Adrenal gland (tissue), 5 donors: ENCODE results near the gene CRYGS.

Experiments used
- CTCF ChIP-seq, 6 experiments: fragments of 450-650 bp in 4 of 6; fragments of 200-600 bp in 2 of 6; sonication (generic) in 1 of 6; IDR thresholded peaks; 1 replicate in 5 of 6; 2 replicates in 1 of 6; pipeline versions ENCODE4 v1.5.1 to v1.8.0; 2016 to 2021; ENCODE audit warnings: antibody characterized with exemption in 6 of 6, mild to moderate bottlenecking in 2 of 6, moderate library complexity in 1 of 6
- POLR2A ChIP-seq, 2 donors: fragments of 450-650 bp; IDR thresholded peaks; one replicate each; pipeline ENCODE4 v1.6.1; 2017; ENCODE audit warnings: antibody characterized with exemption in 2 of 2, mild to moderate bottlenecking in 2 of 2, moderate library complexity in 1 of 2
- donor health status: DM: no; HTN: no; CAD: no.

DNA sequence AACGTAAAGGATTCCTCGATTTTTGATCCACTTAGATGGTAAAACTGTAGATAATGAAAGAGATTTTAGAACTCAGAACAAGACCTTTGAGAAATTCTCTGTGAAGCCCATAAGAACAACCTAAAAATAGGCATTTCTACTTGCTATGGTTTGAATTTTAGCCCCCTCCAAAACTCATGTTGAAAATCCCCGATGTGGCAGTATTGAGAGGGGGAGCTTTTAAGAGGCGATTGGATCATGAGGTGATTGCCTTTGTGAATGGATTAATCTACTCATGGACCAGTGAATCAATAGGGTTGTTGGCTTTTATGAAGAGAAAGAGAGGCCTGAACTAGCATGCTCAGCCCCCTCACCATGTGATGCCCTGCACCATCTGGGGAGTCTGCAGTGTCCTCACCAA, 48.5 kb upstream of the CRYGS start:
- no peak for TF ChIP-seq CTCF (IDR thresholded peaks at IDR 0.05)
- TF ChIP-seq POLR2A (IDR thresholded peaks at IDR 0.05) = no peak
